Cardiac septum (tissue), 1 donor: ENCODE results near the gene TRIM3. TPM values are rescaled to one million over a fixed set of nuclear protein-coding genes. Genes with fewer than 3 reads are reported as not detected.

ENCODE experiments used
- DNase-seq: peaks from one replicate; pipeline ENCODE4 v3.0.0-alpha.2; 2020; ENCODE audit warnings: low spot score
- intact Hi-C: fragments of 100-400 bp; cut with DNase I; formaldehyde crosslinking; loops from one replicate; pipeline ENCODE4 v1.14.0; 2022
- total RNA-seq: library from RNA; stranded (reverse); fragmentation: NEBNext Ultra II Directional; extraction: Animal tissue kit (Norgen Biotek cat#: 25700); gene quantifications from one replicate; pipeline ENCODE4 v1.2.1, GENCODE V29; 2021
- donor health status: DM: no; HTN: no; CAD: no.

Gene TRIM3
- total RNA-seq, 1 donor from 2014 or later: 11.7 TPM

- no peak for DNase-seq
- intact Hi-C loops: no loop called here
These were observed 25.2 kb downstream of the TRIM3 start for GRCh38 chr11:6448574-6448973.

DNA sequence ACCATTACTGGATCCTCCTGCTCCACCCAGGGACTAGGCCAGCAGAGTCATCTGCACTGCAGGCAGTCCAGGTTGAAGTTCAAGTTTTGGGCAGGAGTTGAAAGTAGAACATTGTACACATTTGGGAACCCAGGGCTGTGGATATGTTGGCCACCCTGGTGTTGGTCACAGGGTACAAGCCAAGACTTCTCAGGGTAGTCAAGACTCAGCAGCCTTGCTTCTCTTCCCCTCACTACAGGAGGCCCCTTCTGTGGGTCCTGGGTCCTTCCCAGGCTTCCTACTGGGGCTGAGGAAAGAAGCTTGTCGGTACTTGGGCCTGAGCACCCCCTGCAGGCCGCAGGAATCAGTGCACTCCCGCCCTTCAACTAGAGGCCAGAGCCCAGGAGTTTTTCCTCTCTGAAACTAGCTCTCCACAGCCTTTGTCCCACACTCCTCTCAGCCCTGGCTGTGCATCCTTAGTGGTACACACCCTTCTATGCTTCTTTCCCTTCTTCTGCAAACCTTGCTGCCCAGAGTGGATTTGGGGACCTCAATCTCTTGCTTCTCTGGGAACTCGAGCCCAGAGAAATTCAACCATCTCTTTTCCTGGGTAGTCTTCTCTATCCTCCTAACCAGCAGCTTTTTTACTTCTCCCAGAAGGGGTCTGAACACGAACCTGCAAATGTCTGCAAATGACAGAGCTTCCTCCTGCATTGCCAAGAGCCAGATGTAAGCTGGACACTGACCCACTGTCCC is 30.3 kb downstream of the TRIM3 start:
- no peak for DNase-seq
- intact Hi-C loops: loop anchor here (2.0 kb wide), 1 partner anchor 65 kb away; no protein-coding TSS in a partner anchor

DNA sequence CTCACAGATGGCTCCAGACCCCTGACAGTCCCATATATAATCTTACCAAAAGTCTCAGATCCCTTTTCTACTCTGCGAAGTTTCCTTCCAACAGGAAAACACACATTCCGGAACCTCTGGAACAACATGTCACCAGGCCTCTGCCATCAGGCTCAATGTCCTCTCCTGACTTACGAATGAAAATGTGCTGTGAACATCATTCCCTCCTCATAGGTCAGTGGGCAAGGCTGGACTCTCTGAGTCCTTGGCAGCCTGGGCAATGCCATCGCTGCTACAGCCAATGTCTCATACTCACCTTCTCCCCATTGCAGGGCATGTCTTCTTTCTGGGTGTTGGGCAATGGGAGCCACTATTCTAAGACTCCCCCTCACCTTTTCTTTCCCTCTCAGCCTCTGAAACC is 31.3 kb downstream of the TRIM3 start:
- intact Hi-C loops: loop anchor here (2.0 kb wide), 1 partner anchor 64 kb away; no protein-coding TSS in a partner anchor
- DNase-seq: no peak

- intact Hi-C loops: no loop called here
- no peak for DNase-seq
These were observed 32.8 kb downstream of the TRIM3 start, which contains the start of gene HPX for GRCh38 chr11:6440906-6441358. TSS of gene HPX (minus strand) at chr11:6440987. CDS start at chr11:6440963, 24 bp downstream.

DNA sequence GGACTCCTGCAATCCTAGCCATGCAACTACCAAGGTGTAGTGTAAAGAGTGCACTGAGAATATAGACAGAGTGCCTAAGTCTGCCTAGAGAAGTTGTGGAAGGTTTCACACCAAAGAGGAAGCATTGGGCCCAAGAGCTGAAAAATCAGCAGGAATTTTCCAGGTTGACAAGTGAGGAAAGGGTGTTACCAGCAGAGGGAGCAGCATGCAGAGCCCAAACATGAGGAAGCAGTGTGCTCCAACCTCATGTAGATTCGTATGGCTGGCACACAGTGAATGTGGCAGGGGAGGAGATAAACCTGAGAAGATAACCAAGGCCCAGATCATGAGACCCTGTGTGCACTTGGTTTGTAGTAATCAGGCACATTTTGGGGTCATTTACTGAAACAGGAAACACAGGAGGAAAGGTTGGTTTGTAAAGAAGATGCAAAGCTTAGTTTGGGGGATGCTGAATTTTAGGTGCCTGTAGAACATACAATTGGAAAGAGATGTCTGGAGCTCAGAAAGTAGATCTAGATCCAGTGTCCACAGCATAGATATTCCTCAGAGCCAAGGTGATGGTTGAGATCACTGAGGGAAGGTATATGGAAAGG is 34.7 kb downstream of the TRIM3 start:
- intact Hi-C loops: no loop called here
- no peak for DNase-seq

GRCh38 chr11:6437993-6438392 is 35.7 kb downstream of the TRIM3 start:
- intact Hi-C loops: no loop called here
- no peak for DNase-seq

DNA sequence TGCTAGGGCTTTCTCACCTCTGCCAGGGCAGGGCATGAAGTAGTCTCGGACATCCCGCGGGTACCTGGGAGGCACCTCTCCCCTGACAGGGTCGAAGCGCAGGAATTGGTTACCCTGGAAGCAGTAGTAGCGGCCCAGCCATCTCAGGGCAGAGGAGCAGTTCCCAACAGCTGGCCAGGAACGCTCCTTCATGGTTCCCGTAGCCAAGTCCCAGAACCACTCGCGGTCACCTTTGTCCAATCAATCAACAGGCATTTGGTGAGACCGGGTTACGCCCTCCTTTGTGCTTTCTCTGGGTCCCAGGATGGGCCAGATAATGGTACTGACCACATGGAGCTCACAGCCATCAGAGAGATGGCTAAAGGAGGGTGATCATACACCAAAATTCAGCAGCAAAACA is 36.3 kb downstream of the TRIM3 start:
- intact Hi-C loops: no loop called here
- DNase-seq: no peak

DNA sequence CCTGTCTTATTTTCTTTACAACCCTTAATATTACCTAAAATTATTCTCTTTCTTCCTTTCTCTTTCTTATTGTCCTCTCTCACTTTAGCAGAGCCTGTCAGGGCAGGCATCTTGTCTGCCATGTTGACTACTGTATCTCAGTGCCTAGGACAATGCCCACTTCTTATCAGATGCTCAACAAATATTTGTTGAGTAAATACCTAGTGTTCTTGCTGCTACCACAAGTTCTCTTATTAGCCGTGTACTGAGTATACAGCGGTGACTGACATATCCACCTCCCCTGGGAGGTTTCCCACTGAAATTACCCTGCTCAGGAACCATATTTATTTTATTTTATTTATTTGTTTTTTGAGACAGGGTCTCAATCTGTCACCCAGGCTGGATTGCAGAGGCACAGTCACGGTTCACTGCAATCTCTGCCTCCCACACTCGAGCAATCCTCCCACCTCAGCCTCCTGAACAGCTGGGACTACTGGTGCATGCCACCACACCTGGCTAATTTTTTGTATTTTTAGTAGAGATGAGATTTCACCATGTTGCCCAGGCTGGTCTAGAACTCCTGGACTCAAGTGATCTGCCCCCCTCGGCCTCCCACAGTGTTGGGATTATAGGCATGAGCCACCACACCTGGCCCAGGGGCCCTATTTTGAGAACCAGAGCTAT is 39.6 kb downstream of the TRIM3 start:
- no peak for DNase-seq
- intact Hi-C loops: no loop called here

- DNase-seq: no peak
- intact Hi-C loops: no loop called here
These were observed 41.9 kb downstream of the TRIM3 start for GRCh38 chr11:6431861-6432260.

DNA sequence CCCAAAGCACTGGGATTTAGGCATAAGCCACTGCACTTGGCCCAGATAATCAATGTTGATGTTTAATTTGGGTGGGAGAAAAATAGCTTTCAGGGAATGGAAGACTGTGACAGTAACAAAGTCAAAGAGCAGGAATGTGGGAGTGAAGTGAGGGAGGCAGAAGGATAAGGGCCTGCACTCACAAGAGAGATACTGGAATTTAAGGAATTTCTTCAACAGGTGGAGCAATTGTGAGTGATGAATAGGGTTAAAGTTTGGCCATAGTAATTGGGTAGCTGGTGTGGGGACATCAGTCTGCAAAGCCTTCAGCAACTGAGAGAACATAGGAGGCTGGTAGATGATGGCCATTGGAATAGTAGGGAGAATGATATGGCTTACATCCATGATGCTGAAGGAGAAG is 46.2 kb downstream of the TRIM3 start:
- DNase-seq: no peak
- intact Hi-C loops: no loop called here

DNA sequence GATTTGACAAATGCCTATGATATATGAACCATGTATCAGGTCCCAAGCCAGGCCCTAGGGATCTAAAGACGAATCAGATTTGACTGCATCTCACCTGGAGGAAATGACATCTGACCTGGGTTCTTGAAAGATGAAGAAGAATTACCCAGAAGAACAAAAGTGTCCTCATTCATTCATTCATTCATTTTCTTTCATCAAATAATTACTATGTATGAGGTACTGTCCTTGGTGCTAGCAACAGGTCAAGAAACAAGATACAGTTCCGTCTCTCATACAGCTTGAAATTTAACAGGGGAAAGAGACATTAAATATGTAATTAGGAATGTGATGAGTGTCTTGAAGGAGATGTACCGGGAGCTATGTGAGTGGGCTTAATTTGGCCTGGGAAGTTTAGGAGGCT is 53.1 kb downstream of the TRIM3 start:
- intact Hi-C loops: no loop called here
- no peak for DNase-seq

GRCh38 chr11:6419009-6419631 is 54.6 kb downstream of the TRIM3 start, which contains the start of gene APBB1:
TSS of gene APBB1 (minus strand) at chr11:6419094. CDS start at chr11:6411347, 7,747 bp downstream.
- intact Hi-C loops: loop anchor here (2.0 kb wide), 1 partner anchor 28 kb away; the partner anchor contains the start of gene SMPD1
- DNase-seq: no peak

- intact Hi-C loops: loop anchor here (2.0 kb wide), 1 partner anchor 28 kb away; the partner anchor contains the start of gene SMPD1
- no peak for DNase-seq
These were observed 55.2 kb downstream of the TRIM3 start for GRCh38 chr11:6418557-6419008.

DNA sequence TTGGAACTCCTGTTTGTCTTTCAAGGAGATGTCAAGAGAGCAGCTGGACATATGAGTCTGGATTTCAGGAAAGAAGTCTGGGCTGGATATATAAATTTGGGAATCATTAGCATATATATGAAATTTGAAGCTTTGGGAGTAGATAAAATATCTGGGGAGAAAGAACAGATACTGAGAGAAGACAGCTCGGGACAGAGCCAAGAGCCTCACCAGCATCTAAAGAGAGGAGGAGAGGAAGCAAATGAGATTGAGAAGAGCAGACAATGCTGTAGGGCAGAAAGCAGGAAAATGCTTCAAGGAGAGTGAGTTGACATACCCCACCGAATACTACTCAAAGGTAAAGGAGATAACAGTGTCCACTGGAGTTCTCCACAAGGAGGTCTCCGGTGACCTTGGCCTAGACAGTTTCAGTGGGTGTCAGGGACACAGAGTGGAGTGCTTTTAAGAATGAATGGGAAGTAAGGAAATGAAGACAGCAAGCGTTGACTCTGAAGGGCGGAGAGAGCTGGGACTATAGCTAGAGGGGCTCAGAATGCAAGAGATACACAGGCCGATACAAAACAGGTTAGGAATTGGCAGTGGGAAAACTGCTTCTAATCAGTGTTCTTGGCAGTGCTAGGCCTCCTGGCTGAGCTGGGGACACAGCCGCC is 55.7 kb downstream of the TRIM3 start:
- intact Hi-C loops: loop anchor here (2.0 kb wide), 1 partner anchor 27 kb away; the partner anchor contains the start of gene SMPD1
- no peak for DNase-seq

DNA sequence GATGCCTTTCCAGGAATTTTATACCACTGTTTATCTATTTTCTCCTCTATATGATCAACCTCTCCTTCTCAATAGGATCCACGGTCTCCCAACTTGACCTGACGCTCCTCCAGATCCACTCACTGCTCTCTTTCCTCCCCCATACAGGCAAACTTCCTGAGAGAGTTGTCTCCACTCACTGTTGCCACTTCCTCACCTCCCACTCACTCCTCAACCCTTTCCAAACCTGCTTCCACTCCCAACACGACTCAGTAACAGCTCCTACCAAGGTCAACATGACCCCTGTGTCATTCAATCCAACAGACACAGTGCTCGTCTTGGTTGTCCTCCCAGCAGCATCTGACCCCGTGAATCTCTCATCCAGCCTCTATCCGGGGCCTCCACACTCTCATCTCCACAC is 57.9 kb downstream of the TRIM3 start:
- DNase-seq: no peak
- intact Hi-C loops: no loop called here

DNA sequence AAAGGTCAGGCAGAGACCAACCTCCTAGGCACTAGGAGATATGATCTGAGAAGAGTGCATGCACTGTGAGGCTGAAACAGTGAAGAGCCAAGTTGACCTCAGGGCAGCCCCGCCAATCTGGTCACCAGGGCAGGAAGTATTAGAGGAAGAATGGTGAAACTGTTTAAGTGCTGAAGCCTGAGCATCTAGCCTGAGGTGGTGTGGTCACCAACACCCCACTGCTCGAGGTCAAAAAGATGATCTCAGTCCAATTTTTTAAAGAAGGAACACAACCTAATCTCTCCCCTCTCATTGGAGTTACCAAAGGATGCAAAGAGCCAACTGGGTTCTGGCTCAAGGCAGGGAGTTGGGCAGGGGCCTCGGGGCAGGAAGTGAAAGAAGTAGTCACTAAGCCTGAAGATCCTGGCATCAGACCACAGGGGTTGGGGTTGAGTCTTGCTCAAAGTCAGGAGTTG is 58.8 kb downstream of the TRIM3 start:
- no peak for DNase-seq
- intact Hi-C loops: no loop called here

DNA sequence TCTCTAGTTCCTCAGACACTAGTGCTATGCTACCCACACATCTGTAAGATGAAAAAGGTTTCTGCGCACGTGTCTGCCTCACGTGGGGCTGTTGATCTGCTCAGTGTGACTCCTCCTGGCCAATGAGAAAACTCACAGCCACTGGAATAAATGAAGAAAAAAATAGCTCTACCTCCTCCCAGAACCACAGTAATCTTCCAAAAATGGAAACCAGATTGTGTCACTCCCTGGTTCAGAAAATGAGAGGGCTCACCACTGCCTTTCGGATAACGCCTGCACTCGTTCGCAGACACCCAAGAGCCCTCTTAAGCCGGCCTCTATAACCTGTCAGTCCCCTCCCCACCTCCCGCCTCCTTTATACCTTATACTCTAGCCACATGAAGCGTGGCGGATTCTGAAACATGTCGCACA is 59.9 kb downstream of the TRIM3 start:
- intact Hi-C loops: no loop called here

DNA sequence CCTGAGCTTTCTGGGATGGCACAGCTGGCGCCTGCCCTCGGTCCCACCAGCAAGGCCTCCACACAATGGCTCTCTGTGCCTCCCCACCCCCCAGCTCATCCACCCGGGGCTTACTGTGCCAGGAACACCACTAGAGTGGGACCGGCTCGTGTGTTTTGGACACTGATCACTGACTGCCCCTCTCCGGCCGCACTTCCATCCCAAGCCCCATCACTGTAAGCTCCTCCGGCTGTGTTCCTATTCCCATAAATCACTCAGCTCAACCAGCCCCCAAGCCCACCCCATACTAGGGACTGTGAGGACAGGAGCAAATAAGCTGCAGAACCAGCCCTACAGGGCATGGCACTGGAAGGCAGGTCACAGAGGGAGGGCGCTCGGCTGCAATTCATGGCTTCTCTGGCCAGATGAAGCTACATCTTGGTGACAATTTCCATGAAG is 62.1 kb downstream of the TRIM3 start:
- DNase-seq: no peak
- intact Hi-C loops: no loop called here

More for the DNA sequence above, 59.9 kb downstream of the TRIM3 start:
- no peak for DNase-seq
